Stimulated activated CD4-positive, alpha-beta T cell treated with anti-CD3 and anti-CD28 coated beads, TNF-alpha, amount 100 ng/mL, for 48 hours (primary cell): Measurements from ENCODE around the gene EDN1.
A peak's percentile ranks its signal among the peaks of the same experiment; 100 is the strongest.

Source experiments
- DNase-seq, 3 donors: peaks; one replicate each; pipeline ENCODE4 v3.0.0-alpha.2; 2020; ENCODE audit warnings: low read depth in 3 of 3

The EDN1 gene

DNA sequence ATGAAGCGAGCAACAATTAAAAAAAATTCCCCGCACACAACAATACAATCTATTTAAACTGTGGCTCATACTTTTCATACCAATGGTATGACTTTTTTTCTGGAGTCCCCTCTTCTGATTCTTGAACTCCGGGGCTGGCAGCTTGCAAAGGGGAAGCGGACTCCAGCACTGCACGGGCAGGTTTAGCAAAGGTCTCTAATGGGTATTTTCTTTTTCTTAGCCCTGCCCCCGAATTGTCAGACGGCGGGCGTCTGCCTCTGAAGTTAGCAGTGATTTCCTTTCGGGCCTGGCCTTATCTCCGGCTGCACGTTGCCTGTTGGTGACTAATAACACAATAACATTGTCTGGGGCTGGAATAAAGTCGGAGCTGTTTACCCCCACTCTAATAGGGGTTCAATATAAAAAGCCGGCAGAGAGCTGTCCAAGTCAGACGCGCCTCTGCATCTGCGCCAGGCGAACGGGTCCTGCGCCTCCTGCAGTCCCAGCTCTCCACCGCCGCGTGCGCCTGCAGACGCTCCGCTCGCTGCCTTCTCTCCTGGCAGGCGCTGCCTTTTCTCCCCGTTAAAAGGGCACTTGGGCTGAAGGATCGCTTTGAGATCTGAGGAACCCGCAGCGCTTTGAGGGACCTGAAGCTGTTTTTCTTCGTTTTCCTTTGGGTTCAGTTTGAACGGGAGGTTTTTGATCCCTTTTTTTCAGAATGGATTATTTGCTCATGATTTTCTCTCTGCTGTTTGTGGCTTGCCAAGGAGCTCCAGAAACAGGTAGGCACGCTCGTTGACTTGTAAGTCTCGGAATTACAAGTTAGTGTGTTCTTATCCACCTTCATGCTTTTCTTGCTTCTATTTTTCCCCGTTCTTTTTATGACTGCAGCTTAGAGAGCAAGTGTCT lies at the start of gene EDN1:
Gene EDN1, plus strand, starts transcription at position 429 of the 888 bp plus-strand sequence. Its CDS starts 269 bp downstream, at position 698.
- DNase-seq, result peak; percentile 36 to 51 (median 40)

GRCh38 chr6:12241493-12242175 lies 48.5 kb upstream of the EDN1 start:
- no peak for DNase-seq

GRCh38 chr6:12243169-12243568 lies 47.0 kb upstream of the EDN1 start:
- no peak for DNase-seq

DNA sequence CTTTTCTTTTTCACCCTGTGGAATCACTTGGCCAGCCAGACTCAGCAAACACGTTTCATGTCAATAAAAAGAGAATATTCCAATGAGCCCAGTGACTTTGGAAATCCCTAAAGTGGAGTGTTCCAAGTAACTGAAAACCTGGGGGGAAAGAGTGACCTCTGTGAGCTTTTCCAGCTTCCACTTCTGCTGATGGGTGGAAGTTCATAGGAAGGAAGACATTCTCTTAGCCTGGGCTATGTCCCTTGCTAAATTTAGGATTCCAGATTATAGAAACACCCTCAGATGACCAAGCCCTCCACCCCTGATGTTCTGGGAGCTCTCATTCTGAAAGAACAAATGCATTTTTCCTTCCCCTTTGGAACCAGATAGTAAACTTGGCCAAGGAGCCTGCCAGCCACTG lies 44.8 kb upstream of the EDN1 start:
- DNase-seq, result no peak

DNA sequence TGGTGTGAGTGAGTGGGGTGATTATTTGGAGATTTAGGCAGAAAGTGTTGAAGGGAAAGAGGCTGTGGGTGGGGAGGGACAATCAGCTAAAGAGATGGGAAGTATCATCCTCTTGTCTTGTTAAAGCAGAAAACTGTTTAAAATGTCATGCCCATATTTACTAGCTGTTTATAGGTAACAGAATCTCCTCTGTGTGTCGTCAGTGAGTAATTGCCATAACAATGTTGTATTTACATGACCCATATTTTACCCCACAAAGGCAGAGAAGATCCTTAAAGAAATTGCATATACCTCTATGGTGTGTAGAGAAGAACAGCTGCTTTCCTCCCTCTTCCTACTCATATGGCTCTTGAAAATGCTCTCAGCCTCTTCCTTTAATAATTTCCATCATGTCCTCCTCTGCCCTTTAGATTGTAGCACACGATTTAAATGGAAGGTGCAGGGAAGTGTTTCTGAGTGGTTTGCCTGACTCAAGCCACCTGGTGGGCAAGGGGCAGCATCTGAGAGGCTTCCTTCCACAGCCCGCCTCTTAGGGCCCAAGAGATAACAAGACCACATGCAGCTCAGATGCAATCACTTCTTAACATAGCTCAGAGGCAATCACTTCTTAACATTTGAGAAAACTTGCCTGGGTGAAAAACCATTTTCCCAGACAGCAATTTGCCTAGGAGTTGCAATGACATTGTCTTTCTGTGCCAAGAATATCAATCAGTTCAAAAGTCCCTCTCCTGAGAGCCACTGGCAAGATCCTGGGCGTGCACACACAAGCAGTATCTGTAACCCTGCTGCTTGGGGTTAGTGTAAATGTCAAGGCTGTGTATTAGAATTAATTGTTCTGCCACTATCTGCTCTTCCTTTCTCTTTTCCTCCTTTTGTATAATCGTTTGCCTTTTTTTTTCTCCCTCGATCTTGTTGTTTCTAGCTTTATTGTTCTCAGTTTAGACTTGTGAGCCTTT lies 44.1 kb upstream of the EDN1 start:
- DNase-seq, result no peak

DNA sequence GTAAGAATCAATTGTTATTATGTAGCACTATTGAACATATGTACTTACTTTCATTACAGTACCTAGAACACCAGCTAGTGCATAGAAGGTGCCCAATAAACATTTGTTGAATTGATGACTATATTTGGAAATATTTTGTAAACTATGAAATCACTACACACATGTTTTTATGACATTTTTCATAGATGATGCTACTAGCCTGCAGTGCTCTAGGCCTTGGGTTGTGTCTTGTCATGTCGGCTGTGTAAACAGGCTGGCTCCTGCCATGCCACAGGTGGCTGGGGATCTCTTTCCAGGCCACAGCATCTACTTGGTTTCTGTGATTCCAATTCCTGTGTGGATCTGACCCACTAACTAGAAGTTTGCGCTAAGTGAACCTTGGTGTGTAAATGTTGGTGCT lies 43.3 kb upstream of the EDN1 start:
- DNase-seq, result no peak

- no peak for DNase-seq
Observed at GRCh38 chr6:12249541-12250382, 40.4 kb upstream of the EDN1 start.

- no peak for DNase-seq
Observed at GRCh38 chr6:12250383-12250770, 39.8 kb upstream of the EDN1 start.

GRCh38 chr6:12254210-12254609 lies 36.0 kb upstream of the EDN1 start:
- DNase-seq, result no peak

- no peak for DNase-seq
Observed at GRCh38 chr6:12258191-12258590, 32.0 kb upstream of the EDN1 start.

GRCh38 chr6:12258591-12259075 lies 31.5 kb upstream of the EDN1 start:
- no peak for DNase-seq

GRCh38 chr6:12260458-12261093 lies 29.6 kb upstream of the EDN1 start:
- no peak for DNase-seq

DNA sequence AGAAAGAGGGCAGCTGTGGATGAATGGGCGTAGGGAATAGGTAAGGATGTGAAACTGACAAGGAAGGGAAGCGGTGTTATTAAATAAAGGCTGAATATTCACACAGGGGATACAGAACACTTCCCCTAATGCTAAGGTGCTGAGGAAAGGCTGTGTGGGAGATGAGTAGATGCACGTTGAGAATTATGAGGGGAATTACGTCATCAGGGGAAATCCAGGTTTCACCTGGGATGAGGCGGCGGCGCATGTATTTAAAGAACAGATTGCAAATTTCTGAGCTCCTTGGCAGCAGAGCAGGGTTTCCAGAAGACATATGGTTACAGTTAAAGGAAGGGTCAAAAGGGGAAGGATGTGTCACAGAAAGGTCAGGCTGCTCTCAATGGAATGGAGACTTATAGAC lies 28.7 kb upstream of the EDN1 start:
- no peak for DNase-seq

- DNase-seq, result no peak
Observed at GRCh38 chr6:12262236-12263061, 27.7 kb upstream of the EDN1 start.

DNA sequence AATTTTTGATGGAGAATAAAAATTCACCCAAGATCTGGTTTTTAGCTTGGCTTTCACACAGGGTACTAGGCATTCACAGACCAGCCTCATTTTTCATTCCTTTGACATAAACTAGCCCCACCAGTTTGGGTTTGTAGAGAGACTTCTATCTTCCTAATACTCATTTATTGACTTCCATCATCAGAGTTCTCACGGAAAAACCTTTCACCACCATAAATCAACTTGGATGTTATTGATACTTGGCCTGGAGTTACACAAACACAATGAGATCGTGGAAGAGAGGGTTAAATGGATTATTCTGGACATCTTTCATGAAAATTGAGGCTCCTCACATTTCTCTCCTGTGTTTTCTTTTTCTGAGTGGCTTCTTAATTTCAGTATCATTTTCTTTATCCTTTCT lies 26.8 kb upstream of the EDN1 start:
- DNase-seq, result no peak

- DNase-seq, result no peak
Observed at GRCh38 chr6:12264671-12265070, 25.5 kb upstream of the EDN1 start.

DNA sequence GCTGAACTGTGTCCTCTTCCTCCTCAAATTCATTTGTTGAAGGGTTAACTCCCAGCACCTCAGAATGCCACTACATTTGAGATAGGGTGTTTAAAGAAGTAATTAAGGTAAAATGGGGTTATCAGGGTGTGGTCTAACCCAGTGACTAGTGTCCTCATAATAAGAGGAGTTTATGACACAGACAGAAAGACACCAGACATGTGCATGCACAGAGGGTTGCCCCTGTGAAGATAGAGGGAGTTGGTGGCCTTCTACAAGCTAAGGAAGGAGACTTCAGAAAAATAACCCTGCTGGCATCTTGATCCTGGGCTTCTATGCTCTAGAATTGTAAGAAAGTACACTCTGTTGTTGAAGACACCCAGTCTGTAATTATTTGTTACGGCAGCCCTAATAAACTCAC lies 24.9 kb upstream of the EDN1 start:
- DNase-seq, result no peak

DNA sequence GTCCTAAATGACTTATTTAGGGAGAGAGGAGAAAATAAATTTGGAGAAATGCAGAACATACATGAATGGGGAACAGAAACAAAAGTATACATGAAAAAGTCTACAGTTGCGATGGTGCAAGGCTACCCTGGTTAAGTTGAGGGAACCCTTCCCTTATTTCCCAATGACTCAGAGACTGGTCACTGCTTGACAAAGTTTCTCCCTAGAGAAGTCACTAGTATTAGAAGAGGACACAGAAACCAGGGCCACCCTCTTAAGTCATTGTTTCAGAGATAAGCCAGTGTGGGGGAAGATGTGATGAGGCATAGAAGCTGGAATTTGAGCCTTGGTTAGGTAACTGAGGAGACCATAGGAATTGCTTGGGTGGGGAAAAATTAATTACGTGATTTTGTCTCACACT lies 24.4 kb upstream of the EDN1 start:
- DNase-seq, result no peak

DNA sequence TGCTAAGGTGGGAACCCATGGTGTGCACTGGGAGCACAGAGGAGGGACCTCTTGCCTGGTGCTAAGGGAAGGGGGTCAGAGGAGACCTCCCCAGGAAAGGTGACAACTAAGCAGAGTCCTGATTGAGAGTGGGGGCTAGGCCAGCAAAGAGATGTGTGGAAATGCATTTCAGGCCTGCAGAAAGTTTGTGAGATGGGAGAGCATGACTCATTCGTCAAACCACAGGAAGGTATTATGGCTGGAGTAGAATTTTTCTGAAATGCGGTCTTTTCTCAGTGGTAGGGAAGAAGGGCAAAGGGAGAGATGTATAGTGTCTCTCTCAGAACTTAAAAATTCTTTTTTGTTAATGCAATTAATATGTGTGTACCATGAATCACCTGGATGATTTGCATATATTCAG lies 23.6 kb upstream of the EDN1 start:
- no peak for DNase-seq

DNA sequence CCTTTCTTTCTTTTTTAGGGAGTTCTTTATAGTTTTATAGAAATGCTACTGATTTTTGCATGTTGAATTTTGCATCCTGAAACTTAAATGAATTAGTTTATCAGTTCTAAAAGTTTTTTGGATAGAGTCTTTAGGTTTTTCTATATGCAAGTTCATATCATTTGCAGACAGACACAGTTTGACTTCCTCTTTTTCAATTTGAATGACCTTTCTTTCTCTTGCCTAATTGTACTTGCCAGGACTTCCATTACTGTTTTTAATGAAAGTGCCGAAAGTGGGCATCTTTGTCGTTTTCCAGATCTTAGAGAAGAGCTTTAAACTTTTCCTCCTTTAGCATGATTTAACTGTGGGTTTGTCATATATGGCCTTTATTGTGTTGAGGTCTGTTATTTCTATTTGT lies 21.1 kb upstream of the EDN1 start:
- no peak for DNase-seq
